Activated CD8-positive, alpha-beta memory T cell treated with anti-CD3 and anti-CD28 coated beads, Interleukin-2, amount 50 U/mL, for 1 hour (primary cell): ENCODE results near the gene GIT2.
"Not testable (repeated sequence)": the region's sequence is repeated elsewhere in the genome, so short reads cannot be mapped to it uniquely, and the experiment has no call there.

ENCODE experiments used
- DNase-seq: peaks from one replicate; pipeline ENCODE4 v3.0.0-alpha.2; 2020; ENCODE audit errors: extremely low read depth

GIT2 gene

DNA sequence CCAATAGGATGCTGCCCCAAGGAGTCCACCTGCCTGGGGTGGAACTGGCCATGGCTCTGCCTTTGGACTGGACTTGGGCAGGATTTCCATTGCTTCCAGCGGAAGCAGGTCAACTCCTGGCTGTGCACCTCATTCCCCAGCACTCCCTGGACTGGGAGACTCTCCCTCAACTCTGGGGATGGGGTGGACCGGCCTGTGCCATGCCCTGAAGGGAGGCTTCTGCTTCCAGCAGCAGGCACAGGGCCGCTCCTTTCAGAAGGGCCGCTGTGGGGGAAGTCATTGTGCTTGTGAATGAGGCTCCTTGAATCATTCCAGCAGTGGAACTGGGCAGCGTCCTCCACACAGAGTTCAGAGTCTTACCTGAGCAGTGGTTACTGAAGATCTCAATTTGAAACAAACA is 73.1 kb downstream of the GIT2 start:
- DNase-seq = no peak

DNA sequence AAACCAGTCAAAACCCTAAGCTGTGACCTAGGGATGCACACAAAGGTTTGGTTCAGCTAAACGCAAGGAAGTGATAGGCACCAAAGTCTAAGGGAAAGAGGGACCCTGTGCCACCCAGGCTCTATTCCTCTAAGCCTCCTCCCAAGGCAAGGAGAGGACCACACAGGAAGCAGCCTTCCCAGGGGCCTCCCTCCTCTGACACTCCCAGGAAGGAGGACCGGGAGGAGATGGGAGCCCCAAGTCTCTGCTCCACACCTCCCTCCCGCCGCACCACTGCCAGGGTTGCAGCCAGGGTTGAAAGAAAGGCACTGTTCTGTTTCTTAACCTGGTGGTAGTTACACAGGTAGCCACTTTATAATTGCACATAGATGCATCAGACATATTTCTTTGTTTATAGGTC is 74.2 kb downstream of the GIT2 start:
- DNase-seq = no peak

DNA sequence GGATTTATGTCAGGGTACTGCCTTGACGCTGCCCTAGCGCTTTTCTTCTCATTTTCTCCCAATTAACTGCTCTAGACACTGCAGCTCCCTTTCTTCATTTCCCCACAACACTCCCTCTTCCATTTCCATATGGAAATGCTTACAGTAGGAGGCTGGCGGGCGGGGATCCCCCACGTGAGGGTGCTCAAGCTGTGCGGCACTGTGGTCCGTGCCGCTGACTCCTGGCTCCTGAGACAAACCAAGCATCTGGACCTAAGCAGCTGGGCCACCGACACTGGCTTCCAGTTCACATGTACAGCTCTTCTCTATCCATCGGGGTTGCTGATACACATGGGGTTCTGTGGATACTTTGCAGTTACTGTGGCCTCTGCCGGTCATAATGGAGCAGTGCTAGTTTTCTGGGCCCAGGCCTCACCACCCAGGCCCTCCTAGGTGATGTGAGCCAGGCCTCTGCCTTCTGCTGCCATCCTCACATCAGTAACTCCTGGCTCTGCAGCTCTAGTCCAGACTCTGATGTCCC is 75.8 kb downstream of the GIT2 start:
- no peak for DNase-seq

DNA sequence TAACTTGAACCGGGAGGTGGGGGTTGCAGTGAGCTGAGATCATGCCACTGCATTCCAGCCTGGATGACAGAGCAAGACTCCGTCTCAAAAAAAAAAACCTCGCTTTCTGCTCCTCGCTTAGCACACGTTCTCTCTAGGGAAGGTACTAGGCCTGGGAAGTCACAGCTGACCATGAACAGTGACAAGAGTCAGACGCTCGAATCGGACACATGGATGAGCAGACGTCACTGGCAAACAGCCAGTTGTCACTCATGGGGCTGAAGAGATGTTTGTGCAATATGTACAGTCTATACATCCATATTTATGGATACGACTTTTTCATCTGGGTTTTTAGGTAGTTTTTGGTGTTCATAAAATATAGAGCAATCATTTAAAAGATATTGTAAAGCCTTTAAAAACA is 76.7 kb downstream of the GIT2 start:
- no peak for DNase-seq

DNA sequence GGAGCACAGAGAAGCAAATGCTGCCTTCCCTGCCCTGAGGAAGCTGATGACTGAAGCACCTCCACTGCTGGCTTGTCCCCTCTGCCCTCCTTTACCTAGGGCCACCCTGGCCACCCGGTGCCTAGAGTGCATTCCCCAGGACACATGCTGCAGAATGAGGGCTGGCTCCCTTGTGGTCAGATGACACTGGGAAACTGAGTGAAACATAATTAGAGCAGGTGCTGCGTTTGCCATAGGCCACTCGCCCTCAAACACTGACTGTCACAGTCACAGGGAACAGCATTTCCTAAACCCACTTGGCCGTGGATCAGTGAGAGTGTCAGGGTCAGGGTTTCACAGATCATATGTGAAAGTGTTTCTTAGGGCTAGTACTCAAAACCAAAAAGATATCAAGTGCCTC is 80.1 kb downstream of the GIT2 start:
- DNase-seq = no peak

DNA sequence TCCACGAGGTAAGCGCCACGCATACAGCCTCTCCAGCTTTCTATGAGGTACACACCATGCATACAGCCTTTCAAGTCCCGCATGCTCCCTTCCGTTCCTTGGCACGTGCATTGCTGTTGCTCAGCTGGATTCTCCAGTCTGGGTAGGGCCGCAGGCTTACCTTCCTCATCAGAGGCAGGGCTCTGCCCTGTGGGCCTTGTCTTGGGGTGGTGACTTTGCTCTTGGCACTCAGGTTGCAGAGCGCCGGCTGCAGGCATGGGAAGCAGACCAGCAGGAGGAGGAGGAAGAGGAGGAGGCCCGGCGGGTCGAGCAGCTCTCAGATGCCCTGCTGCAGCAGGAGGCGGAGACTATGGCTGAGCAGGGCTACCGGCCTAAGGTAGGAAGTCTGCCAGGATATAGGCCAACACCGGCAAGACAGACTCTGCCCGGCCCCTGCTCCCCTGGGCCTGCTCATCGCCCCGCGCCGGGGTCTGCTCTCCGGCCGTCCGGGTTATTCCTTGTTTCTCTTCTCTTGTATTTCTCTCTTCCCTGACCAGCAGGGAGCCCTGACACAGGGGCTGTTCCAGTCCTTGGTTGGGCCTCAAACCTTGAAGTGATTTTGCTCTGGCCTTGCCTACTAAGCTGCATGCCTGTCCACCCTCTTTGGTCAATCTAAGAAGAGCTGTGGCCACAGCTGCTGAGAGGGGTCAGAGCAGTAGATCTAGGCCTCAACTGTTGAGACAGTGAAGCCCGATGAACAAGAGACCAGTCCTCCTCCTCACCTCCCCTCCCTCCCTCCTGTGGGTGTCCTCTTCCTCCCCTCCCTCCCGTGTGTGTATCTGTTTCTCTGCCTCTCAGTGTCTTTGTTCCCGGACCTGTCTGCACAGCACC is 80.8 kb downstream of the GIT2 start:
- no peak for DNase-seq

DNA sequence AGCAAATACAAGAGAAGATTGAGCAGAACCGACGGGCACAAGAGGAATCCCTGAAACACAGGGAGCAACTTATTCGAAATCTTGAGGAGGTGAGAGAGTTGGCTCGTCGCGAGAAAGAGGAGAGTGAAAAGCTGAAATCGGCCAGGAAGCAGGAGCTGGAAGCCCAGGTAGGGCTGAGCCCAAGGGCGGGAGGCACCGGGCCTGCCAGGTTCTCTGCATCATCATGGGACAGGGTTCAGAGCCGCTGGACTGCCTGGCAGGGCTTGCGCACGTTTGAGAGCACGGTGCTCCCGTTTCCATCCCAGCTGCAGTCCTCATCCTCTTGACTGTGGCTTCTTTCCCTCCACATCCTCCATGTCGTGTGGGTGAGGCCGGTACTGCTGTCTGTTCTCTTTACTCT is 81.7 kb downstream of the GIT2 start:
- DNase-seq = no peak

DNA sequence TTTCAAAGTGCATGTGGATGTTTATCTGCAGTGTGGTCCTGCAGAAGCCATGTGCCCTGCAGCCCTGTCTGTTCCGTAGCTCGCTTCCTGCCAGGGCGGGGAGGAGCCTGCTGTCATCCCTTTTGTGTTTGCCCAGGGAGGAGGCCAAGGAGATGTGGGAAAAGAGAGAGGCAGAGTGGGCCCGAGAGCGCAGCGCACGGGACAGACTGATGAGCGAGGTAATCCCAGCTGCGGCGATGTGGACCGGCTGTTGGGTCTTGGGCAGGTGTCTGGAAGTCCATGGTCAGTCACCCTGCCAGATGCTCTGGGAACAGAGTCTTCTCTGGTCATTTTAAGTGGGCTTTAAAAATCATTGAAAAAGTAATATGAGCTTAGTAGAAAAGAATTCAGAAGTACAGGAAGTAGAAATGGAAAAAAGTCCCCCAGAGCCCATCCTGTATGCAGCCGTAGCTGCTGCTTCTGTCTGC is 83.3 kb downstream of the GIT2 start:
- DNase-seq = no peak

DNA sequence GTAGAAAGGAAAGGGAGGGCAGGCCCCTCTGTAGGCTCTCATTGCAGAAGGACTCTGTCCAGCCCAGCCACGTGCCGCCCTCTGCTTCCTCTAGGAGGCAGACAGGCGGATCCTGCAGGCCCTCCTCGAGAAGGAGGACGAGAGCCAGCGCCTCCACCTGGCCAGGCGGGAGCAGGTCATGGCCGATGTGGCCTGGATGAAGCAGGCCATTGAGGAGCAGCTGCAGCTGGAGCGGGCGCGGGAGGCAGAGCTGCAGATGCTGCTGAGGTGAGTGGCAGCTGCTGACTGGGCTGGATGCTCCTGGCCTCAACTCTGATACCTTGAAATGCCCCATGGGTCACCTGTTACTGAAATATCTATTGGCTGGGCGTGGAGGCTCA is 85.2 kb downstream of the GIT2 start:
- DNase-seq = no peak

DNA sequence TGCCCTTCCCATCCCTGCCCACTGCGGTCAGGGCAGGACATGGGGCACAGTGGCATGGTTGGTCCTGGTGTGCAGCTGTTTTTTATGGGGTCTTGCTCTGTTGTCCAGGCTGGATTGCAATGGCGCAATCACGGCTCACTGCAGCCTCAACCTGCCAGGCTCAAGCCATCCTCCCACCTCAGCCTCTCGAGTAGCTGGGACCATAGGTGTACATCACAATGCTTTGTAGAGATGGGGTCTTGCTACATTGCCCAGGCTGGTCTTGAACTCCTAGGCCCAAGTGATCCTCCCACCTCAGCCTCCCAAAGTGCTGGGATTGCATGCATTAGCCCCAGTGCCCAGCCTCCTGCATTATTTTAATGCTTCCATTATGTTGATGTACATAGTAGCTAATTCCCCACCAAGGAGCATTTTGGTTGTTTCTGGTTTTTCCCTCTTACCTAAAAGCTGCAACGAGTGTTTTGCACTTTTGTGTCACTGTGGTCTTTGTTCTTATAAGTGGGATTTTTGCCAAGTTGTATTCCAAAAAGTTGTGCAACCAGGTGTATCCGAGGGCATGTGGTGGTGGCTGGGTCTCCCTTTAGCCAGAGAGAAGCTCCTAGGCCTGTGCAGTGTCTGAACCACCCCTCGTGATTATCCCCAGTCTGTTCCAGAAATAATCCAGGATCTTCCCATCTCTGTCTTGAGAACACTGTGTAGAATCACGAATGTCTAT is 85.8 kb downstream of the GIT2 start:
- no peak for DNase-seq

DNA sequence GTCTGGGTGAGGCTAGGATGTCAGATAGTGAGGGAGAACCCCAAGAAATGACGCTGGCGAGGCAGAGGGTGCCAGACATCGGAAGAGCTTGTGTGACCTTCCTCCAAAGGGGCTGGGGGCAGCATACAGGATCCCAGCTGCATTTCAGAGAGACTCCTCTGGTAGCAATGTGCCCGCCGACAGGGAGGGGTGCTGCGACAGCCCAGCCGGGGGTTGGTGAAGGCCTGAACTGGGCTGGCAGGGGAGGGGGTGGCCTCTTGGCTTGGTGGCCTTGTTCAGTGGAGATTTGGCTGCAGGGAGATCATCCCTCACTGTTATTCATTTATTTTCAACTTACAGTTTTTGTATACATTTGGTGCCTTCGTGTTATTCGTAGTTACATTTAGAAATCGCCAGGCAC is 90.9 kb downstream of the GIT2 start:
- DNase-seq = no peak

DNA sequence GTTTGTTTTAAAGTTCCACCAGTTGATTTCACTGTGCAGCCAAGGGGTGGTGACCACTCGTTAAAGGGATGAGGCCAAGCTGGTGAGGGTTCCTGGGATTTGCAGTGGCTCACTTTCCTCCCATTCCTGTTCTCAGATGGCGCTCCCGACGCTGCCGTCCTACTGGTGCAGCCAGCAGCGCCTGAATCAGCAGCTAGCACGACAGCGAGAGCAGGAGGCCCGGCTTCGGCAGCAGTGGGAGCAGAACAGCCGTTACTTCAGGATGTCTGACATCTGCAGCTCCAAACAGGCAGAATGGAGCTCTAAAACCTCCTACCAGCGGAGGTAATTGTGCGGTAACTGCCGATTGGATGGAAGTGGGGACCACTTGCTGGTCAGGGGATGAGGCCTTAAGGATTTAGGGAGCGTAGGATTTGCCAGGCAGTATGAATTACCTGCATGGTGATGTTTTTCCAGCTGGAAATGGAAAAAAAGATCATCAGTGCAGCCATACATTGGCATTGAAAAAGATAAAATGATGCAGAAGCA is 93.2 kb downstream of the GIT2 start:
- no peak for DNase-seq

DNA sequence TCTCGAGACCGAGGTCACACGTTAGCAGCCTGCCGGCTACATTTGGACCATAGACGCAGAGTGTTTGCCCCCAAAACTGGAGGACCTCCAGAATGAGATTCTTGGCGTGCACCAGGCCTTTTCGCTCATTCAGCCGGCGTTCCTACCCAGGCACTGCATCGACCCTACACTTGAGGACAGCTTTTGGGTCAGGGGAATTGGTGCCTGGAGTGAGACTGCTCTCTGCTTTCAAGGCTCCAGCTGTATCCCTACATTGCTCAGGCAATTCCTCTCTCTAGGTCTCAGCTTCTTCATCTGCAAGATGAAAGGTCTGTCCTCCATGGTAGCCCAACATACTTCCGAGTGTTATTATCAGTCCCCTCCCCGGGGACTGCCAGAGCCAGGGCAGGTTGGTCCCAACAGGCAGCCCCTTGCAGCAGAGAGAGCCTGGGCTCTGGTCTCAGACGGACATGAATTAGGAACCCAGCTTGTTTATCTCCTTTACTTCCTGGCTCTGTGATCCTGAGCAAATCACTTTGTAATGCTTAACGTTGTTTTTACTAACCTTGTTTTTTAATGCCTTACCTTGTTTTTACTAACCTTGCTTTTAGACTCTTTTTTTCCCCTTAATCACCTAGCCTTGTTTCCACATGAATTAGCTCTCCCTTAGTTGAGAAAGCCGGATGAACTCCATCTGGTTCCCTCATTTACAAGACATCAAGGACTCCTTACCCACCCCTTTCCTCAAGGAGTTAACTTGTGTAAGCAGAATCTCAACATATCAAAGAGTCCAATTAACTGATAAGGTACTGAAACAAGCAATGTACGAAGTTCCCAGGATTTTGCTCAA is 95.2 kb downstream of the GIT2 start:
- no peak for DNase-seq

DNA sequence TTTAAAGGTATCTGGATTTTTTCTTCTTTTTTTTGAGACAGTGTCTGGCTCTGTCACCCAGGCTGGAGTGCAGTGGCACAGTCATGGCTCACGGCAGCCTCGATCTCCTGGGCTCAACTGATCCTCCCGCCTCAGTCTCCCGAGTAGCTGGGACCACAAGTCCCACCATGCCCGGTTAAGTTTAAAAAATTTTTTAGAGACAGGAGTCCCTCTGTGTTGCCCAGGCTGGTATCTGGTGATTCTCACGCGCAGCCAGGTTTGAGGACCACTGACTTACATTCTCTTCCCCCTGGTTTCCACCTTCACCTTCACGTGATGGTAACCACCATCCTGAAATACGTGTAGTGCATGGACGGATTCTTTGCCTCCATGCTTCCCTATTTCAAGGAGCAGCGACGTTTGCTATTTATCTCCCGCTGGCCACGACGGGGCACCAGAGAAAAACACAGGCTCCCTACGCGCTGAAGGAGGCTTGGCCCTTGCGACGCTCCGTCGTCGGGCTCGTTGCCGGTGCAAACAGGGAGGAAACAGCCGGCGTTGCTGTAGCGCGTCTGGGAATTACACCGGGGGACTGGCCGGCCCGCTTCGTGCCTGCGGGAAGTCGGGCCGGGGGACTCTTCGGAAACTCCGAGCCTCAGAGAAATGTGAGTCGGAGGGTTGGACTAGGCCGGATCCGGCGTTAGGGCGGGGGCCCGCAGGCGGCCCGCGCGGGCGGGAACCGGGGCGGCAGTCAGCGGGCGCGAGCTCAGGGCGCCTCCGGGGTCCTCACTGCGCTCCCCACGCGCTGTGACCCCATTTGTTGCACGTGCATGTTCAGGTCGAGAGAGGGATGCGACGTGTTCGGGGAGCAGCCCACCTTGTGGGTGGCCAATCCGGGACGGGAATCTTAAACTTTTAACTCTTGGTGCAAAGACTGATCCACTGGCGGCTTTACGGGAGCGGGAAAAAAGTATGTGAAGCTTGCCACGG is 96.1 kb downstream of the GIT2 start, which contains the start of gene TCHP:
Gene TCHP, plus strand, starts transcription at position 492 of the 969 bp plus-strand sequence. CDS start 2,753 bp downstream, outside the sequence.
- peak; percentile 39 for DNase-seq

DNA sequence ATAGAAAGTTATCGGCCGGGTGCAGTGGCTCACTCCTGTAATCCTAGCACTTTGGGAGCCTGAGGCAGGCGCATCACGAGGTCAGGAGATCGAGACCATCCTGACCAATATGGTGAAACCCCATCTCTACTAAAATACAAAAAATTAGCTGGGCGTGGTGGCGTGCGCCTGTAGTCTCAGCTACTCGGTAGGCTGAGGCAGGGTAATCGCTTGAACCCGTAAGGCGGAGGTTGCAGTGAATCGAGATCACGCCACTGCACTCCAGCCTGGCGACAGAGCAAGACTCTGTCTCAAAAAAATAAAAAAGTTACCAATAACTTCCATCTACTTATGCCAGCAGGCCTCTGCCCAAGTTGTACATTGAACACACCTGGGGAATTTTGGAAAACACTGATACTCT is 96.8 kb downstream of the GIT2 start:
- not testable (repeated sequence) for DNase-seq

DNA sequence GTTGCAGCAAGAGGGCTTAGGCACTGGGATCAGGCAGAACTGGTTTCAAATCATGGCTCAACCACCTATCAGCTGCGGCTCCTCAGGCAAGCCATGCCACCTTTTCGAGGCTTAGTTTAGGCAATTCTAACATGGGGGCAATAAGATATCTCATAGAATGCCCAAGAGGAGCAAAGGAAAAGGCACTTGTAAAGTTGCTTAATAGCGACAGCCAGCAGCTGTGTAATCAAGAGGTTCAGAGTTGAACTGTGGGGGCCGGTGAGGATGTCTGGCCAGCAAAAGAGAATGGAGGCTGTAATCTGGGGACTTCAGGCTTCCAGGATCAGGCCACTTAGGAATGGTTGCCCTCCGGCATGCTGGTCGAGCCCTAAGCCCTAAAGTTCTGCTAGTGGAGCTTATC is 99.1 kb downstream of the GIT2 start:
- no peak for DNase-seq

DNA sequence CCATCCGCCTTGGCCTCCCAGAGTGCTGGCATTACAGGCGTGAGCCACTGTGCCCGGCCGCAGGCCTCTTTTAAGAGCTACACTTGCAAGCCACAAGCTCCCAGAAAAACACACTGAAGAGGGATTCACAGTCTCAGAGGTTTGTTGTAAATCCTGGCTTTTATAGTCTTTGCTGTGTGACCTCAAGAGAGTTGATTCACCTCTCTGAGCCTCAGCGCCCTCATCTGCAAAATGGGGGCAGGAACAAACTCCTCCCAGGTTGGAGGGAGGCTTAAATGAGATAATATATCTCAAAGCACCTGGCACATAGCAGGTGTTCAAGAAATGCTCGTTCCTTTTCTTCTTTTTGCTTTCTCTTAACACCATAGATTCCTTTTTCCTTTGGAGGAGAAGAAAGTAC is 100.0 kb downstream of the GIT2 start:
- DNase-seq = no peak

DNA sequence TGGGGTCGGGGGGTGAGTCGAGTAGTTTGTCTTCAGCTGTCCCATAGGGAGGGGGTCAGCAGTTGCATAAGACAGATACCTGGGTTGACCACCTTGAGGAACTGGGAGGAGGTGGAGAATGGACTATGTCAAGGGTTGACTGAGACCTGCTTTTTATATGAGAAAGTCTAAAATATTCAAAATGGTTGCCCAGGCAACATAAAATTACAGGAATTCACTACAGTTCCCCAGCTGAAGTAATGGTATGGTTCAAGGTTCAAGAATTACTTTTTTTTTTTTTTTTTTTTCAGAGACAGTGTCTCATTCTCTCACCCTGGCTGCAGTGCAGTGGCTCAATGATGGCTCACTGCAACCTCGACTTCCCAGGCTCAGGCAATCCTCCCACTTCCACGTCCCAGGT is 101.2 kb downstream of the GIT2 start:
- no peak for DNase-seq

DNA sequence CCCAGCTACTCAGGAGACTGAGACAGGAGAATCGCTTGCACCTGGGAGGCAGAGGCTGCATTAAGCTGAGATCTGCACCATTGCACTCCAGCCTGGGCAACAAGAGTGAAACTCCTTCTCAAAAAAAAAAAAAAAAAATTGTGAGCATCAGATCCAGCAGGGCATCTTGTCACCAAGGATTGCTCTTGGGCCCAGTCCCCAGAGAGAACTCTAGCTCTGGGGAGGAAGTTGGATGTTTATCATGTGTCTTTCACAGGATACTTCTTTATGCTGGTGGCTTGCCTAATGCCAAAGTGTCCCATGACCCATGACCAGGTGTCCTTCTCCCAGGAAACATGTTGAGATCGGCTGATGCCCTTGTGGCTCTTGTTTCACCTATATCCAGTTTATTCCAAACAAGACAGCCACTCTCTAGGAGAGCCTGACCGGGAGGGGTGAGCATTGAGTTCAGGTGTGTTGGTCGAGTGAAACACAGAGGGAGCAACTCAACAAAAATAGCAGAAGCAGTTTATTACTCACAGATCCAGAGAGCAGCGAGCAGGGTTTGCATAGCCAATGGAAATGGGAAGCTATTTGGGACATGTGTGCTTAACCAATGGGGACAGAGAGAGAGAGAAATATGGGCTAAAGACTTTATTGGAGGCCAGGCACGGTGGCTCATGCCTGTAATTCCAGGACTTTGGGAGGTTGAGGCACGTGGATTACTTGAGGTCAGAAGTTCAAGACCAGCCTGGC is 102.7 kb downstream of the GIT2 start:
- no peak for DNase-seq

DNA sequence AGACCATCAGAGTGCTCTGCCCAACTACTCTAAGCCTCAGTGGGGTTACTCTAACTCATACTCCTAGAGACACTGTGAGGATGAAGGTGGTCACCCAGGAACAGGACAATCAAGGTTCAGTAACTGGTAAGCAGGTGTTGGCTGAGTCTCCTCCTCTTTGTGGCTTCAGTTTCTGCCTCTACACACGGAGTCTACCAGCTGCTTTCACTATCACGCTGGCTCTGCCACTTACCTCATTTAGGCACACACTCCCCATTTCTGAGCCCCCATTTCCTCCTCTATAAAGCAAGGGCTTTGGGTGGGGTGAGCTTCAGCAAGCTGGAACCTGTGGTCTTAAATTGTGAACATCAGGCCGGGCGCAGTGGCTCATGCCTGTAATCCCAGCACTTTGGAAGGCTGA is 103.4 kb downstream of the GIT2 start:
- DNase-seq = no peak
